GM18909 (cell line): ENCODE results near the gene RARB.

Experiments used
- ATAC-seq: cut with Tn5 transposase; IDR thresholded peaks from one replicate; pipeline ENCODE4 v1.9.1; 2021; ENCODE audit warnings: mild to moderate bottlenecking; ENCODE audit not compliant: unreplicated experiment, poor library complexity

RARB gene

GRCh38 chr3:25497096-25497495, 69.0 kb downstream of the RARB start:
- no peak for ATAC-seq

- no peak for ATAC-seq
Measured at GRCh38 chr3:25500706-25501210, 72.7 kb downstream of the RARB start.

- no peak for ATAC-seq
Measured at GRCh38 chr3:25502233-25502632, 74.2 kb downstream of the RARB start.

GRCh38 chr3:25503898-25504301, 75.8 kb downstream of the RARB start:
- ATAC-seq = no peak

- ATAC-seq = no peak
Measured at GRCh38 chr3:25505581-25505980, 77.5 kb downstream of the RARB start.

GRCh38 chr3:25507811-25508210, 79.7 kb downstream of the RARB start:
- no peak for ATAC-seq

GRCh38 chr3:25508433-25508832, 80.4 kb downstream of the RARB start:
- no peak for ATAC-seq

GRCh38 chr3:25508901-25509300, 80.8 kb downstream of the RARB start:
- no peak for ATAC-seq

GRCh38 chr3:25510797-25511196, 82.7 kb downstream of the RARB start:
- ATAC-seq = no peak

GRCh38 chr3:25511972-25512721, 84.1 kb downstream of the RARB start:
- ATAC-seq = no peak

- no peak for ATAC-seq
Measured at GRCh38 chr3:25513642-25514266, 85.7 kb downstream of the RARB start.

GRCh38 chr3:25515171-25515570, 87.1 kb downstream of the RARB start:
- no peak for ATAC-seq

GRCh38 chr3:25520926-25521559, 93.0 kb downstream of the RARB start:
- ATAC-seq = no peak

GRCh38 chr3:25527336-25527735, 99.3 kb downstream of the RARB start:
- no peak for ATAC-seq

- ATAC-seq = no peak
Measured at GRCh38 chr3:25527801-25528200, 99.7 kb downstream of the RARB start.

GRCh38 chr3:25531971-25532370, 103.9 kb downstream of the RARB start:
- ATAC-seq = no peak

GRCh38 chr3:25532431-25533162, 104.5 kb downstream of the RARB start:
- no peak for ATAC-seq

GRCh38 chr3:25533399-25533798, 105.3 kb downstream of the RARB start:
- ATAC-seq = no peak

GRCh38 chr3:25534007-25534406, 105.9 kb downstream of the RARB start:
- ATAC-seq = no peak

GRCh38 chr3:25536521-25537391, 108.7 kb downstream of the RARB start:
- no peak for ATAC-seq
